Osteoblast (primary cell): ENCODE measurements around the gene ZNF804B. TPM values are rescaled to one million over a fixed set of nuclear protein-coding genes. Genes with fewer than 3 reads are reported as not detected.

Source experiments
- DNase-seq: peaks from one replicate; pipeline ENCODE4 v3.0.0; 2011; ENCODE audit warnings: low spot score, mixed read lengths; ENCODE audit not compliant: insufficient read length; ENCODE audit errors: missing footprints
- H2AFZ ChIP-seq: 2 replicates; pipeline ENCODE4 v1.6.0; 2011; ENCODE audit warnings: mild to moderate bottlenecking, low read length
- H3K27ac ChIP-seq: 2 replicates; pipeline ENCODE4 v1.5.1; 2011; ENCODE audit warnings: mild to moderate bottlenecking, low read depth, low read length, moderate library complexity
- H3K27me3 ChIP-seq: 2 replicates; pipeline ENCODE4 v1.6.0; 2012; ENCODE audit warnings: mild to moderate bottlenecking, control low read depth, inconsistent platforms, low read length, moderate library complexity; ENCODE audit not compliant: insufficient read depth
- H3K36me3 ChIP-seq: 2 replicates; pipeline ENCODE4 v1.5.1; 2011; ENCODE audit warnings: mild to moderate bottlenecking, low read length, control low read depth, moderate library complexity; ENCODE audit not compliant: insufficient read depth
- H3K4me1 ChIP-seq: 2 replicates; pipeline ENCODE4 v1.5.1; 2011; ENCODE audit warnings: mild to moderate bottlenecking, low read length, control low read depth, moderate library complexity; ENCODE audit not compliant: insufficient read depth
- H3K4me2 ChIP-seq: 2 replicates; pipeline ENCODE4 v1.6.0; 2011; ENCODE audit warnings: mild to moderate bottlenecking, low read length; ENCODE audit not compliant: insufficient read depth
- H3K4me3 ChIP-seq: fragments of 200-600 bp; sonication (generic); 3 replicates; pipeline ENCODE4 v1.5.1; 2012; ENCODE audit warnings: mild to moderate bottlenecking, low read length, inconsistent platforms; ENCODE audit not compliant: insufficient read depth
- H3K79me2 ChIP-seq: 2 replicates; pipeline ENCODE4 v1.6.0; 2012; ENCODE audit warnings: mild to moderate bottlenecking, low read length, control low read depth, inconsistent platforms; ENCODE audit not compliant: insufficient read depth
- H3K9me3 ChIP-seq: 2 replicates; pipeline ENCODE4 v1.5.1; 2011; ENCODE audit warnings: low read depth, low read length, control low read depth
- H4K20me1 ChIP-seq: 2 replicates; pipeline ENCODE4 v1.6.0; 2012; ENCODE audit warnings: mild to moderate bottlenecking, low read length, control low read depth; ENCODE audit not compliant: insufficient read depth
- CTCF ChIP-seq: IDR thresholded peaks from 2 replicates; pipeline ENCODE4 v1.5.1; 2011; ENCODE audit warnings: mild to moderate bottlenecking, low read depth, low read length, moderate library complexity; ENCODE audit errors: extremely low read depth
- total RNA-seq: library from RNA; depleted of rRNA; stranded (reverse); fragments of >200 nt; gene quantifications from 2 replicates; pipeline ENCODE4 v1.2.3, GENCODE V29; 2012

ZNF804B gene
- total RNA-seq, 1 donor = not detected

GRCh38 chr7:89283302-89283701, 523.8 kb downstream of the ZNF804B start:
- H4K20me1 ChIP-seq = no peaks in the 10 kb centered on the region
- no peaks in the 10 kb centered on the region for H3K36me3 ChIP-seq
- no peaks in the 10 kb centered on the region for H3K27me3 ChIP-seq
- no peaks in the 10 kb centered on the region for H3K79me2 ChIP-seq
- H3K27ac ChIP-seq = no peak overlapping the region
- no peak overlapping the region for H3K4me3 ChIP-seq
- H3K9me3 ChIP-seq = no peaks in the 10 kb centered on the region
- H3K4me2 ChIP-seq = no peak overlapping the region
- no peak for DNase-seq
- H3K4me1 ChIP-seq = no peaks in the 10 kb centered on the region
- no peak for TF ChIP-seq CTCF
- H2AFZ ChIP-seq = no peak overlapping the region

GRCh38 chr7:89308535-89308934, 549.0 kb downstream of the ZNF804B start:
- H3K27ac ChIP-seq = no peak overlapping the region
- no peak overlapping the region for H3K4me3 ChIP-seq
- no peak overlapping the region for H2AFZ ChIP-seq
- no peaks in the 10 kb centered on the region for H3K27me3 ChIP-seq
- H4K20me1 ChIP-seq = no peaks in the 10 kb centered on the region
- no peak for TF ChIP-seq CTCF
- H3K4me1 ChIP-seq = no peaks in the 10 kb centered on the region
- H3K79me2 ChIP-seq = no peaks in the 10 kb centered on the region
- no peaks in the 10 kb centered on the region for H3K36me3 ChIP-seq
- DNase-seq = no peak
- H3K9me3 ChIP-seq = peaks cover 2% of the 10 kb centered on the region
- no peak overlapping the region for H3K4me2 ChIP-seq

GRCh38 chr7:89311886-89312285, 552.4 kb downstream of the ZNF804B start:
- Histone ChIP-seq H3K9me3 (peaks cover 2% of the 10 kb centered on the region), H3K4me2 (no peak overlapping the region), H3K4me3 (no peak overlapping the region), H3K36me3 (no peaks in the 10 kb centered on the region), H4K20me1 (no peaks in the 10 kb centered on the region), H3K27me3 (no peaks in the 10 kb centered on the region), H3K27ac (no peak overlapping the region), H3K4me1 (no peaks in the 10 kb centered on the region), H3K79me2 (no peaks in the 10 kb centered on the region), H2AFZ (no peak overlapping the region)
- no peak for TF ChIP-seq CTCF
- DNase-seq = no peak

GRCh38 chr7:89312551-89312950, 553.1 kb downstream of the ZNF804B start:
- H3K4me3 ChIP-seq = no peak overlapping the region
- DNase-seq = no peak

More at GRCh38 chr7:89312551-89312950, 553.1 kb downstream of the ZNF804B start:
- Histone ChIP-seq H3K36me3 (no peaks in the 10 kb centered on the region), H4K20me1 (no peaks in the 10 kb centered on the region), H3K9me3 (peaks cover 2% of the 10 kb centered on the region), H3K4me2 (no peak overlapping the region), H3K27ac (no peak overlapping the region), H3K27me3 (no peaks in the 10 kb centered on the region), H3K79me2 (no peaks in the 10 kb centered on the region), H2AFZ (no peak overlapping the region), H3K4me1 (no peaks in the 10 kb centered on the region)
- TF ChIP-seq CTCF = no peak
